Activated CD8-positive, alpha-beta memory T cell treated with anti-CD3 and anti-CD28 coated beads, Interleukin-2, amount 10 ng/mL, durations not matched to agents 7 days and 5 days (primary cell): ENCODE data around the gene LNPEP. TPM values are rescaled to one million over a fixed set of nuclear protein-coding genes. Genes with fewer than 3 reads are reported as not detected.

Source experiments
- ATAC-seq: fragments of 150-1000 bp; cut with Tn5 transposase; one replicate; pipeline ENCODE4 v1.10.0; 2021; ENCODE audit warnings: moderate library complexity
- CTCF ChIA-PET: fragments of 350-600 bp; sonication (Branson Sonifier 250); formaldehyde crosslinking; loops from one replicate; lab custom pipeline; 2021; ENCODE audit warnings: antibody characterized with exemption; lab: Charles Lee
- DNase-seq: peaks from one replicate; pipeline ENCODE4 v3.0.0-alpha.2; 2020
- H3K27ac Mint-ChIP-seq: one replicate; pipeline ENCODE4 v1.8.0; 2021; ENCODE audit warnings: mild to moderate bottlenecking, mixed read lengths
- H3K27me3 Mint-ChIP-seq: one replicate; pipeline ENCODE4 v1.8.0; 2021; ENCODE audit warnings: mixed read lengths
- H3K36me3 Mint-ChIP-seq: one replicate; pipeline ENCODE4 v1.8.0; 2021; ENCODE audit warnings: mild to moderate bottlenecking, mixed read lengths
- H3K4me1 Mint-ChIP-seq: one replicate; pipeline ENCODE4 v1.8.0; 2021; ENCODE audit warnings: mixed read lengths
- H3K4me3 Mint-ChIP-seq: one replicate; pipeline ENCODE4 v1.8.0; 2021; ENCODE audit warnings: mild to moderate bottlenecking, moderate library complexity, mixed read lengths
- H3K9me3 Mint-ChIP-seq: one replicate; pipeline ENCODE4 v1.8.0; 2022; ENCODE audit warnings: low read depth, mixed read lengths
- total RNA-seq, 2 experiments: library from RNA; stranded (reverse); gene quantifications; one replicate each; pipeline ENCODE4 v1.2.3, GENCODE V29; 2021

Gene LNPEP
- total RNA-seq, 2 experiments from 2014 or later: 67.4 to 80.4 TPM

- peak overlapping the region; percentile 100 for H3K27ac Mint-ChIP-seq
- CTCF ChIA-PET: interaction anchor here (1.1 to 1.7 kb wide), 2 partner anchors 43 to 57 kb away, joined by 4 read pairs; no protein-coding TSS in a partner anchor
- peaks cover 28% of the 10 kb centered on the region for H3K4me1 Mint-ChIP-seq
- ATAC-seq: no peak
- H3K27me3 Mint-ChIP-seq: no peaks in the 10 kb centered on the region
- DNase-seq: no peak
- H3K36me3 Mint-ChIP-seq: peaks cover 21% of the 10 kb centered on the region
- peak overlapping the region; percentile 86 for H3K4me3 Mint-ChIP-seq
- no peaks in the 10 kb centered on the region for H3K9me3 Mint-ChIP-seq
Measured at GRCh38 chr5:96932026-96932425, 3.9 kb upstream of the LNPEP start.

- H3K27me3 Mint-ChIP-seq: no peaks in the 10 kb centered on the region
- DNase-seq (no peak), ATAC-seq (no peak)
- H3K4me3 Mint-ChIP-seq: peak overlapping the region; percentile 86
- H3K9me3 Mint-ChIP-seq: no peaks in the 10 kb centered on the region
- H3K36me3 Mint-ChIP-seq: peaks cover 23% of the 10 kb centered on the region
- H3K4me1 Mint-ChIP-seq: peaks cover 40% of the 10 kb centered on the region
- CTCF ChIA-PET: interaction anchor here (0.9 to 1.5 kb wide), 7 partner anchors 24 to 209 kb away, joined by 3 to 11 read pairs (median 4); partner anchors contain the start of genes ERAP2 and LIX1
- peak overlapping the region; percentile 100 for H3K27ac Mint-ChIP-seq
Measured at GRCh38 chr5:96933764-96934707, 1.8 kb upstream of the LNPEP start.

- H3K27ac Mint-ChIP-seq: peak overlapping the region; percentile 100
- ATAC-seq (peak; percentile 75), DNase-seq (peak; percentile 96)
- CTCF ChIA-PET: interaction anchor here (1.1 to 1.6 kb wide), 3 partner anchors 24 to 207 kb away, joined by 4 to 6 read pairs (median 5); partner anchors contain the start of gene LIX1
- peaks cover 22% of the 10 kb centered on the region for H3K36me3 Mint-ChIP-seq
- no peaks in the 10 kb centered on the region for H3K9me3 Mint-ChIP-seq
- H3K4me1 Mint-ChIP-seq: peaks cover 39% of the 10 kb centered on the region
- H3K4me3 Mint-ChIP-seq: peak overlapping the region; percentile 86
- H3K27me3 Mint-ChIP-seq: no peaks in the 10 kb centered on the region
Measured at GRCh38 chr5:96934708-96935558, 947 bp upstream of the LNPEP start.

GRCh38 chr5:96936431-96937320 lies 796 bp downstream of the LNPEP start:
- peaks cover 45% of the 10 kb centered on the region for H3K4me1 Mint-ChIP-seq
- DNase-seq (peak; percentile 85), ATAC-seq (peak; percentile 11)
- peaks cover 33% of the 10 kb centered on the region for H3K36me3 Mint-ChIP-seq
- peak overlapping the region; percentile 100 for H3K27ac Mint-ChIP-seq
- no peaks in the 10 kb centered on the region for H3K9me3 Mint-ChIP-seq
- H3K4me3 Mint-ChIP-seq: peak overlapping the region; percentile 86
- H3K27me3 Mint-ChIP-seq: no peaks in the 10 kb centered on the region
- CTCF ChIA-PET: interaction anchor here (1.0 to 1.6 kb wide), 9 partner anchors 23 to 225 kb away, joined by 3 to 6 read pairs (median 4); partner anchors contain the start of gene LIX1

GRCh38 chr5:96940586-96940985 lies 4.7 kb downstream of the LNPEP start:
- Mint-ChIP-seq H3K36me3 (peaks cover 45% of the 10 kb centered on the region), H3K27me3 (no peaks in the 10 kb centered on the region), H3K9me3 (no peaks in the 10 kb centered on the region), H3K27ac (no peak overlapping the region), H3K4me1 (peaks cover 48% of the 10 kb centered on the region), H3K4me3 (peak overlapping the region; percentile 1)
- no peak for DNase-seq
- CTCF ChIA-PET: interaction anchor here (1.1 to 2.0 kb wide), 4 partner anchors 12 to 71 kb away, joined by 3 to 5 read pairs (median 4); no protein-coding TSS in a partner anchor
- no peak for ATAC-seq

GRCh38 chr5:96941140-96941539 lies 5.3 kb downstream of the LNPEP start:
- CTCF ChIA-PET: interaction anchor here (1.1 to 2.0 kb wide), 3 partner anchors 17 to 72 kb away, joined by 3 to 5 read pairs (median 4); no protein-coding TSS in a partner anchor
- no peaks in the 10 kb centered on the region for H3K9me3 Mint-ChIP-seq
- no peak overlapping the region for H3K4me3 Mint-ChIP-seq
- H3K27ac Mint-ChIP-seq: peak overlapping the region; percentile 40
- DNase-seq: no peak
- H3K36me3 Mint-ChIP-seq: peaks cover 45% of the 10 kb centered on the region
- no peak for ATAC-seq
- H3K27me3 Mint-ChIP-seq: no peaks in the 10 kb centered on the region
- H3K4me1 Mint-ChIP-seq: peaks cover 53% of the 10 kb centered on the region

- Mint-ChIP-seq H3K4me3 (no peak overlapping the region), H3K27me3 (no peaks in the 10 kb centered on the region), H3K27ac (no peak overlapping the region), H3K4me1 (peaks cover 54% of the 10 kb centered on the region), H3K9me3 (no peaks in the 10 kb centered on the region), H3K36me3 (peaks cover 38% of the 10 kb centered on the region)
- CTCF ChIA-PET: interaction anchor here (2.0 kb wide), 1 partner anchor 24 kb away, joined by 5 read pairs; no protein-coding TSS in a partner anchor
- DNase-seq: no peak
- no peak for ATAC-seq
Measured at GRCh38 chr5:96942078-96942477, 6.2 kb downstream of the LNPEP start.

GRCh38 chr5:96942911-96943310 lies 7.0 kb downstream of the LNPEP start:
- Mint-ChIP-seq H3K27me3 (no peaks in the 10 kb centered on the region), H3K27ac (no peak overlapping the region), H3K36me3 (peaks cover 36% of the 10 kb centered on the region), H3K4me1 (peaks cover 51% of the 10 kb centered on the region), H3K4me3 (no peak overlapping the region), H3K9me3 (no peaks in the 10 kb centered on the region)
- CTCF ChIA-PET: interaction anchor here (1.0 kb wide), 1 partner anchor 74 kb away, joined by 5 read pairs; no protein-coding TSS in a partner anchor
- no peak for ATAC-seq
- DNase-seq: no peak

GRCh38 chr5:96943799-96944198 lies 7.9 kb downstream of the LNPEP start:
- ATAC-seq: no peak
- no peaks in the 10 kb centered on the region for H3K9me3 Mint-ChIP-seq
- no peak overlapping the region for H3K4me3 Mint-ChIP-seq
- H3K27me3 Mint-ChIP-seq: no peaks in the 10 kb centered on the region
- DNase-seq: no peak
- peak overlapping the region; percentile 18 for H3K27ac Mint-ChIP-seq
- CTCF ChIA-PET: no interaction called here
- H3K36me3 Mint-ChIP-seq: peaks cover 28% of the 10 kb centered on the region
- H3K4me1 Mint-ChIP-seq: peaks cover 42% of the 10 kb centered on the region

- H3K36me3 Mint-ChIP-seq: peaks cover 39% of the 10 kb centered on the region
- no peak overlapping the region for H3K27ac Mint-ChIP-seq
Measured at GRCh38 chr5:96945144-96945897, 9.4 kb downstream of the LNPEP start.

GRCh38 chr5:96946381-96946780 lies 10.5 kb downstream of the LNPEP start:
- DNase-seq: no peak
- peaks cover 30% of the 10 kb centered on the region for H3K4me1 Mint-ChIP-seq
- CTCF ChIA-PET: interaction anchor here (0.6 to 1.2 kb wide), 2 partner anchors 28 to 51 kb away, joined by 3 to 4 read pairs; no protein-coding TSS in a partner anchor

More at GRCh38 chr5:96945144-96945897, 9.4 kb downstream of the LNPEP start:
- no peaks in the 10 kb centered on the region for H3K9me3 Mint-ChIP-seq
- no peak overlapping the region for H3K4me3 Mint-ChIP-seq
- ATAC-seq (no peak), DNase-seq (no peak)
- CTCF ChIA-PET: interaction anchor here (0.7 to 1.2 kb wide), 2 partner anchors 18 to 52 kb away, joined by 3 to 4 read pairs; no protein-coding TSS in a partner anchor
- H3K27me3 Mint-ChIP-seq: no peaks in the 10 kb centered on the region
- H3K4me1 Mint-ChIP-seq: peaks cover 37% of the 10 kb centered on the region

More at GRCh38 chr5:96946381-96946780, 10.5 kb downstream of the LNPEP start:
- ATAC-seq: no peak
- H3K27me3 Mint-ChIP-seq: no peaks in the 10 kb centered on the region
- no peak overlapping the region for H3K4me3 Mint-ChIP-seq
- H3K27ac Mint-ChIP-seq: no peak overlapping the region
- peaks cover 36% of the 10 kb centered on the region for H3K36me3 Mint-ChIP-seq
- H3K9me3 Mint-ChIP-seq: no peaks in the 10 kb centered on the region
